SU-DHL-6 (cell line): ENCODE measurements around the gene ASTN2.

ENCODE experiments used
- CTCF ChIP-seq: fragments of 200-600 bp; sonication (generic); IDR thresholded peaks from one replicate; pipeline ENCODE4 v1.5.1; 2017; ENCODE audit warnings: antibody characterized with exemption, mild to moderate bottlenecking, low read length, moderate library complexity; ENCODE audit not compliant: insufficient read depth, poor library complexity, severe bottlenecking
- EZH2phosphoT487 ChIP-seq: fragments of 200-600 bp; sonication (generic), shearing (Covaris generic); conservative IDR thresholded peaks from 2 replicates; pipeline ENCODE4 v1.6.1; 2018; ENCODE audit warnings: mild to moderate bottlenecking, antibody characterized with exemption, low read length, moderate library complexity, mixed read lengths

- TF ChIP-seq CTCF, result no peak
- no peak for TF ChIP-seq EZH2phosphoT487
These were observed 1024.3 kb downstream of the ASTN2 start for GRCh38 chr9:116390303-116391228.
